Testis (tissue), 3 donors: ENCODE data around the gene MAP7. TPM values are rescaled to one million over a fixed set of nuclear protein-coding genes. Genes with fewer than 3 reads are reported as not detected.

ENCODE experiments used
- DNase-seq: peaks from one replicate; pipeline ENCODE4 v3.0.0-alpha.2; 2019
- H3K27ac ChIP-seq, 2 donors: fragments of 200-600 bp; sonication (generic); one replicate each; pipeline ENCODE4 v1.5.1; 2019
- H3K27me3 ChIP-seq: fragments of 200-600 bp; sonication (generic); one replicate; pipeline ENCODE4 v1.5.1; 2019
- H3K36me3 ChIP-seq: fragments of 200-600 bp; sonication (generic); one replicate; pipeline ENCODE4 v1.5.1; 2017; ENCODE audit warnings: low read depth; ENCODE audit errors: missing control alignments
- H3K4me1 ChIP-seq: fragments of 200-600 bp; sonication (generic); one replicate; pipeline ENCODE4 v1.5.1; 2019
- H3K4me3 ChIP-seq, 2 donors: fragments of 200-600 bp; sonication (generic); one replicate each; pipeline ENCODE4 v1.5.1; 2017 to 2019
- H3K9me3 ChIP-seq: fragments of 200-600 bp; sonication (generic); one replicate; pipeline ENCODE4 v1.5.1; 2017
- POLR2A ChIP-seq: fragments of 450-650 bp; IDR thresholded peaks from one replicate; pipeline ENCODE4 v1.6.1; 2017; ENCODE audit warnings: antibody characterized with exemption, mild to moderate bottlenecking, moderate library complexity
- WGBS, 2 donors: methylation state at CpG; one replicate each; pipeline ENCODE4 v1.1.5; 2018; 5-methylcytosine and 5-hydroxymethylcytosine counted together
- intact Hi-C: fragments of 100-400 bp; cut with DNase I; formaldehyde crosslinking; loops from one replicate; pipeline ENCODE4 v1.15.1; 2023; ENCODE audit warnings: low total_unique reads
- polyA plus RNA-seq: library from polyadenylated mRNA; stranded (reverse); fragments of 350-450 nt; fragmentation: Illumina TruSeq; extraction: RNeasy Lipid Tissue Mini Kit (QIAGEN cat#74804); gene quantifications from one replicate; pipeline ENCODE4 v1.2.3, GENCODE V29; 2014; ENCODE audit warnings: low read depth, low replicate concordance; ENCODE audit not compliant: insufficient read depth
- total RNA-seq, 2 donors: library from RNA; depleted of rRNA; stranded (reverse); fragments of >200 nt; gene quantifications; one replicate each; pipeline ENCODE4 v1.2.3, GENCODE V29; 2016
- TF ChIP-seq, protein P1 (sequence below), 3 experiments: fragments of 450-650 bp in 2 of 3; fragments of 200-600 bp in 1 of 3; sonication (generic) in 1 of 3; IDR thresholded peaks; one replicate each; pipeline ENCODE4 v1.5.1; 2016 to 2019; ENCODE audit warnings: antibody characterized with exemption in 3 of 3, mild to moderate bottlenecking in 2 of 3, moderate library complexity in 1 of 3

The MAP7 gene
- total and polyA plus RNA-seq, 3 donors from 2014 or later, result 38.5 to 61.4 (median 48.7) TPM

DNA sequence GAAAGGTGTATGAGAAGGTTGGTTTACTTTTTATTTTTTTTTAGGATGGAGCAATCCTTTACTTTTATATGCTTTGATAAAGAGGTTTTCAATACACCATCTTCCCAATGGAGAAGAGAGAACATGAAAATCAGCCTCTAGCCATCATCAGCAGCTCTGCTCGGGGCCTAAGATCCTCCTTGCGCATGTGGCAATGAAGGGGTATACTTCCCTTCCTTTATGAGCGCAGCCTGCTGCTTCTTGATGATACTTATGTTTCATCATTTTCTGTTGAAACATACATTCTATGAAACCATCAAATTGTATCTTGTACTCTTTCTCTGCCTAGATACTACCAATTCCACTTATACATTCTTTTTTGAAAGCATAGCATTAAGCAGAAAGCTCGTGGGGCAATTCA is 74.5 kb downstream of the MAP7 start:
- Histone ChIP-seq H3K4me3 (no peak overlapping the region), H3K4me1 (peaks cover 8% of the 10 kb centered on the region), H3K36me3 (no peaks in the 10 kb centered on the region), H3K27ac (no peak overlapping the region), H3K27me3 (no peaks in the 10 kb centered on the region), H3K9me3 (no peaks in the 10 kb centered on the region)
- WGBS, 2 donors, result 92 to 95% methylated on average over 4 of the region's 4 CpGs
- intact Hi-C loops, result no loop called here
- TF ChIP-seq, protein P1, sequence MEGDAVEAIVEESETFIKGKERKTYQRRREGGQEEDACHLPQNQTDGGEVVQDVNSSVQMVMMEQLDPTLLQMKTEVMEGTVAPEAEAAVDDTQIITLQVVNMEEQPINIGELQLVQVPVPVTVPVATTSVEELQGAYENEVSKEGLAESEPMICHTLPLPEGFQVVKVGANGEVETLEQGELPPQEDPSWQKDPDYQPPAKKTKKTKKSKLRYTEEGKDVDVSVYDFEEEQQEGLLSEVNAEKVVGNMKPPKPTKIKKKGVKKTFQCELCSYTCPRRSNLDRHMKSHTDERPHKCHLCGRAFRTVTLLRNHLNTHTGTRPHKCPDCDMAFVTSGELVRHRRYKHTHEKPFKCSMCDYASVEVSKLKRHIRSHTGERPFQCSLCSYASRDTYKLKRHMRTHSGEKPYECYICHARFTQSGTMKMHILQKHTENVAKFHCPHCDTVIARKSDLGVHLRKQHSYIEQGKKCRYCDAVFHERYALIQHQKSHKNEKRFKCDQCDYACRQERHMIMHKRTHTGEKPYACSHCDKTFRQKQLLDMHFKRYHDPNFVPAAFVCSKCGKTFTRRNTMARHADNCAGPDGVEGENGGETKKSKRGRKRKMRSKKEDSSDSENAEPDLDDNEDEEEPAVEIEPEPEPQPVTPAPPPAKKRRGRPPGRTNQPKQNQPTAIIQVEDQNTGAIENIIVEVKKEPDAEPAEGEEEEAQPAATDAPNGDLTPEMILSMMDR (IDR thresholded peaks at IDR 0.05), result no peak
- TF ChIP-seq POLR2A, result no peak
- DNase-seq, result no peak

DNA sequence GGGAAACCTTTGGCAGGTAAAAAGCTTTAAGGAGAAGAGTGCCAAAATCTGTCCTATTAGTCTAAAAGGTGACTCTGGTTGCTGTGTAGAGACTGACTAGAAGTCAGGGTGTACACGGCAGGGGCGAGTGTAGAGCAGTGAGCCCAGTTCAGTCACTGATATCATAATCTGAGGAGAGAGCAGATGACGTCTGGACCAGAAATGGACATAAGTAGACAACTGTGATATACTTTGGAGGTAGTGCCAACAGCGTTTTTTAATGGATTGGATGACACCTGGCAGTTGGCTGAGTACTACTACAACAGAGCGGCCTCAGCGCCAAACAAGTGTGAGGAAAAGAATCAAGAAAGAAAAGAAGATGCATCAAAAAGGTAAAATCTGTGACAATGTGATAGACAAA is 76.0 kb downstream of the MAP7 start:
- Histone ChIP-seq H3K4me3 (no peak overlapping the region), H3K4me1 (peaks cover 8% of the 10 kb centered on the region), H3K36me3 (no peaks in the 10 kb centered on the region), H3K27ac (no peak overlapping the region), H3K27me3 (no peaks in the 10 kb centered on the region), H3K9me3 (no peaks in the 10 kb centered on the region)
- TF ChIP-seq, protein P1 (IDR thresholded peaks at IDR 0.05), result no peak
- no peak for TF ChIP-seq POLR2A
- DNase-seq, result no peak
- intact Hi-C loops, result no loop called here
- 85 to 88% methylated on average over 6 of the region's 6 CpGs for WGBS, 2 donors

DNA sequence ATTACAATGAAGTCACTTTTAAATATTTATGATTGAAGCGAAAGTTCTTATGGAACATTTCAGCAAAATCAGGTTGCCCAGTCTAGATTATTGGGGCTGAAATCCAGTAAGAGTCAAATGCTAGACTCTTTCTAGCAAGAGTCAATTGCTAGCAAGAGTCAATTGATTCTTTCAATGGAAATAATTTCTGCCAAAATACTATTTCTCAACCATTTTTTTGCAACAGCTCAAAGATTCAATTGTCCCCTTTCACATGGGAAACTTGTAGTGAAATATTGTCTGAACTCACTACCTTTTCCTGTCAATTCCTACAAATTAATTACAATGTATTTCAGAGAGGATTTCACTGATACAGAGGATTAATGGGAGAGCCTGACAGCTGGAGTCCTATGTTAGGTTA is 78.3 kb downstream of the MAP7 start:
- Histone ChIP-seq H3K4me1 (peaks cover 8% of the 10 kb centered on the region), H3K36me3 (no peaks in the 10 kb centered on the region), H3K27ac (no peak overlapping the region), H3K27me3 (no peaks in the 10 kb centered on the region), H3K4me3 (no peak overlapping the region), H3K9me3 (no peaks in the 10 kb centered on the region)
- 96 to 100% methylated on average over 1 of the region's 1 CpG for WGBS, 2 donors
- TF ChIP-seq, protein P1 (IDR thresholded peaks at IDR 0.05), result no peak
- no peak for TF ChIP-seq POLR2A
- DNase-seq, result no peak
- intact Hi-C loops, result no loop called here

DNA sequence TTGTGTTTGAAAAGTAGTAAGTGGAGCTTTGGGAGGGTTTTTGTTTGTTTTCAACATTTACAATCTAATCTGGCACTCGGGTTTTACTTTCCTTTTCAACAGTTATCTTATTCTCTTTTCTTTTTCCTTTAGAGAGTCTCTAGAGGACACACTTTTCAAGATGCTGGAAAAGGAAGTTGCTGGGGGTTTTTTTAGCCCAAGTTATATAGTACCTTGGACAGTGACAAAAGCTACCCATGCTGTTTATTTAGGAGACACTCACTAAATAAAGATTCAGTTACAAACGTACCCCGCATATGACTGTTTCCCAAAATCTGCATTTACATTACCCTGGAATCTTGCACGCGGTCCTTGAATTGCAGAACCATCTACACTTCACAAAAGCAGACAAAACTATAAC is 78.8 kb downstream of the MAP7 start:
- DNase-seq, result no peak
- Histone ChIP-seq H3K36me3 (no peaks in the 10 kb centered on the region), H3K27me3 (no peaks in the 10 kb centered on the region), H3K4me3 (no peak overlapping the region), H3K27ac (no peak overlapping the region), H3K9me3 (no peaks in the 10 kb centered on the region), H3K4me1 (peaks cover 8% of the 10 kb centered on the region)
- TF ChIP-seq, protein P1 (IDR thresholded peaks at IDR 0.05), result no peak
- intact Hi-C loops, result no loop called here
- 54 to 56% methylated on average over 5 of the region's 5 CpGs for WGBS, 2 donors

DNA sequence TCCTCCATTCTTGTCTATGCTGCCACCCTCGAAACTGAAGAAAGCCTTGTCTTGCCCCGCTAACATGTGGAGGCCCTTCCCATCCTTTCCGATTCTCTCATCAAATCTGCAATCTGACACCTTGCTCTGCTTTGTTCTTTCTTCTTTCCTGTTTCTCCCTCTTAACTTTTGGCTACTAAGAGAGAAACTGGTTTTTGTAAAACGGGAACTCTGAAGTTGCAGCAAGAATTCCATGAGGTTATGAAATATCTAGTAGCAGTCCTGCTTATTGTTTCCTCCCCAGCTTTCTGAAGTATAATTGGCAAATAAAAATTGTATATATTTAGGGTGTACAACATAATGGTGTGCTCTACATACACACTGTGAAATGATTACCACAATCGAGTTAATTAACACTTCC is 80.2 kb downstream of the MAP7 start:
- Histone ChIP-seq H3K36me3 (no peaks in the 10 kb centered on the region), H3K4me1 (peaks cover 8% of the 10 kb centered on the region), H3K27ac (no peak overlapping the region), H3K9me3 (no peaks in the 10 kb centered on the region), H3K4me3 (no peak overlapping the region), H3K27me3 (no peaks in the 10 kb centered on the region)
- intact Hi-C loops, result no loop called here
- TF ChIP-seq POLR2A, result no peak
- TF ChIP-seq, protein P1 (IDR thresholded peaks at IDR 0.05), result no peak
- no peak for DNase-seq
- WGBS, 2 donors, result 79 to 83% methylated on average over 5 of the region's 5 CpGs
